NCI-H2227 (cell line): ENCODE results near the gene ROR2.
"Not testable (repeated sequence)": the region's sequence is repeated elsewhere in the genome, so short reads cannot be mapped to it uniquely, and the experiment has no call there.

Source experiments
- DNase-seq: peaks from one replicate; lab custom pipeline; 2025; ENCODE audit not compliant: unreplicated experiment; lab: John Stamatoyannopoulos, UW

The ROR2 gene

GRCh38 chr9:91541734-91542133, 408.3 kb downstream of the ROR2 start:
- no peak for DNase-seq

- DNase-seq: not testable (repeated sequence)
Measured at GRCh38 chr9:91540506-91540905, 409.5 kb downstream of the ROR2 start.

- peak; percentile 32 for DNase-seq
Measured at GRCh38 chr9:91536211-91536691, 413.8 kb downstream of the ROR2 start.

GRCh38 chr9:91534374-91534773, 415.7 kb downstream of the ROR2 start:
- no peak for DNase-seq

- DNase-seq: no peak
Measured at GRCh38 chr9:91533382-91533781, 416.6 kb downstream of the ROR2 start.

DNA sequence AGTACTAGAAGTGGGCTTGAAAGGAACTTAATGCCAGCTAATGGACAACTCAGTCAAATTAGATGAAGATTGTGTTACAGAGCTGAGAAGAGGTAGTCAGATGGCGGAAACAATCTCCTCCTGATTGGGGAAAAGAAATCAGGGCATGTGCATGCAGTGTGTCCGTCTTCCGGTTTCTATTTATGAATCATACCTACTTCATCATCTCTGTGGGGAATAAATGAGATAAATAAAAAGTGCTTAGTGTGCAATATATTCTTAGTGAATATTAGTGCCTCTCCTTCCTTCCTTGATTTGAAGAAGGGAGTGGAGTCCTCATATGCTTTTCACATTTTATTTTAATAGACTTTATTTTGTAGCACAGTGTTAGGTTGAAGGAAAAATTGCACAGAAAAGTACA, 417.7 kb downstream of the ROR2 start:
- DNase-seq: no peak

- no peak for DNase-seq
Measured at GRCh38 chr9:91530829-91531228, 419.2 kb downstream of the ROR2 start.

- DNase-seq: no peak
Measured at GRCh38 chr9:91522481-91522880, 427.5 kb downstream of the ROR2 start.

DNA sequence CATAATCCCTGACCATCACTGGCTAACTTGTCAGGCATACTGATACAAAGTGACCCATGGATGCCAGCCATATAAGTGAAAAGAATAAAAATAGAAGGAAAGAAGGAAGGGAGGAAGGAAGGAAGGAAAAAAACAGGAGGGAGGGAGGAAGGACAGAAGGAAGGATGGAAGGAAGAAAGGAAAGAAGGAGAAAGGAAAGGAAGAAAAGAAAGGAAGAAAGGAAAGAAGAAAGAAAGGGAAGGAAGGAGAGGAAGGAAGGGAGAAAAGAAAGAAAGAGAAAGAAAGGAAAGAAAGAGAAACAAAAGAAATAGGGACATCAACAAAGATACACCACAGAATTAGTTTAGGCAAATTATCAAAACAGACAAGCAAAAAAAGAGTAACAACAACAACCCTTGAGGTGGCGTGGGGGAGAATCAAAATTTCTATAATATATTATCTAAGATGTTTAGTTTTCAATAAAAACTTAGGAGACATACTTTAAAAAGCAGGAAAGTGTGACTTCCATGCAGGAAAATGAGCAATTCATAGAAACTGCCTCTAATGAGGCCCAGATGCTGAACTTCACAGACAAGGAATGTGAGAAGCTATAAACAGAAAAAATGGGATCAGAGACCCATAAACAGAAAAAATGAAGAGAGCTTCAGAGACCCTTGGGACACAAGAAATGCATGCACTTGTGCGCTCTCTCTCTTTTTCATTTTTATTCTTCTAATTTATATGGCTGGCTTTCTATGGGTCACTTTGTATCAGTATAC, 430.3 kb downstream of the ROR2 start:
- DNase-seq: no peak

DNA sequence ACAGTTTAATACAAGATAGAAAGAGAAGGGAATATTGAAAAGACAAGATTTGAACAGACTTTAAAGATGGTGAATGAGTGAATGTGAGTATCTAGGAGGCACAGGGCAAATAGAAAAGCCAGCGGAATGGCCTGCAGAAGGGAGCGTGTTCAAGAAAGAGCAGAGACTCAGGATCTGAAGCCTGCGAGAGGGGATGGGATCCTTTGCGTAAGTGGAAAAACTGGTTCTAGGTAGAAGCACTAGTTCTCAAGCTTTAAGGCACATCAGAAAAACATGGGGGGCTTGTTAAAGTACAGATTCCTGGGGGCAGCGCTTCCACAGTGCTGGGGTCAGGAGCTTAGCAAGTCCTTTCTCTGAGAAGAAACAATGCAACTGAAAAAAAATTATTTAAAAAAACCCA, 431.6 kb downstream of the ROR2 start:
- no peak for DNase-seq

GRCh38 chr9:91517801-91518200, 432.2 kb downstream of the ROR2 start:
- DNase-seq: no peak

DNA sequence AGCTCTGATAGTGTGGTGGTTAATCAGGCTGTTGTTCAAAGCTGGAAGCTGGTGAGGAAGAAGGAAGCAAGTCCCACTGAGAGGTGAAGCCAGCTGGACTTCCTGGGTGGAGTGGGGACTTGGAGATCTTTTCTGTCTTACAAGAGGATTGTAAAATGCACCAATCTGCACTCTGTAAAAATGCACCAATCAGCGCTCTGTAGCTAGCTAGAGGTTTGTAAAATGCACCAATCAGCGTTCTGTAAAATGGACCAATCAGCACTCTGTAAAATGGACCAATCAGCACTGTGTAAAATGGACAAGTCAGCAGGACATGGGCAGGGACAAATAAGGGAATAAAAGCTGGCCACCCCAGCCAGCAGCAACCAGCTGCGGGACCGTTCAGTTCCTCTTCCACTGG, 432.7 kb downstream of the ROR2 start:
- not testable (repeated sequence) for DNase-seq

GRCh38 chr9:91516777-91517176, 433.3 kb downstream of the ROR2 start:
- no peak for DNase-seq

DNA sequence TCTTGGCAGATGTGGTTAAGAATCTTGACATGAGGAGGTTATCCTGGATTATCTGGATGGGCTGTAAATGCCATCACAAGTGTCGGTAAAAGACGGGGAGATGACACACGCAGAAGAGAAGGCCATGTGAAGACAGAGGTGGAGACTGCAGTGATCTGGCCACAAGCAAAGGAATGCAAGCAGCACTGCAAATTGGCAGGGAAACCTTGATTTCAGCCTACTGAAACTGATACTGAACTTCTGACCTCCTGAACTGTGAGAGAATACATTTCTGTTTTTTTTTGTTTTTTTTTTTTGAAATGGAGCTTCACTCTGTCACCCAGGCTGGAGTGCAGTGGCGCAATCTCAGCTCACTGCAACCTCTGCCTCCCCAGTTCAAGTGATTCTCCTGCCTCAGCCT, 433.9 kb downstream of the ROR2 start:
- no peak for DNase-seq

GRCh38 chr9:91515074-91515687, 434.8 kb downstream of the ROR2 start:
- DNase-seq: peak; percentile 39
